Renal cortex interstitium (tissue), 15 donors: Measurements from ENCODE around the gene HTR1B. TPM values are rescaled to one million over a fixed set of nuclear protein-coding genes. Genes with fewer than 3 reads are reported as not detected.
A peak's percentile ranks its signal among the peaks of the same experiment; 100 is the strongest.

ENCODE experiments used
- DNase-seq, 11 donors: peaks; one replicate each; pipeline ENCODE4 v3.0.0-alpha.2; 2013; ENCODE audit warnings: low read depth in 9 of 11, low spot score in 4 of 11; ENCODE audit errors: extremely low read depth in 1 of 11
- long read RNA-seq, 16 experiments: transcript quantifications; one replicate each; lab custom pipeline, GENCODE V29; 2026
- polyA plus RNA-seq, 3 donors: library from polyadenylated mRNA; unstranded; fragments of 120-200 nt; gene quantifications; one replicate each; pipeline ENCODE4 v1.2.1, GENCODE V29; 2013; ENCODE audit not compliant: insufficient read length in 3 of 3

Gene HTR1B
- polyA plus RNA-seq, result under 1 TPM; 0.20 to 0.50 (median 0.27) TPM
- long read RNA-seq, donor 1, partial matches to known transcripts, result 0 of 1 reads
- long read RNA-seq, donor 1, other reads (novel, unspliced or antisense), result 0 of 1 reads
- long read RNA-seq, donor 2, result 0 reads
- long read RNA-seq, donor 3, result 0 reads
- long read RNA-seq, donor 4, partial matches to known transcripts, result 0 of 2 reads
- long read RNA-seq, donor 4, other reads (novel, unspliced or antisense), result 0 of 2 reads
- long read RNA-seq, donor 5, result 0 reads
- long read RNA-seq, donor 6, partial matches to known transcripts, result 0 of 2 reads
- long read RNA-seq, donor 6, other reads (novel, unspliced or antisense), result 0 of 2 reads
- long read RNA-seq, donor 7, result 0 reads
- long read RNA-seq, donor 8, result 0 reads
- long read RNA-seq, donor 9, partial matches to known transcripts, result 0 of 1 reads
- long read RNA-seq, donor 9, other reads (novel, unspliced or antisense), result 0 of 1 reads
- long read RNA-seq, donor 10, partial matches to known transcripts, result 0 of 1 reads
- long read RNA-seq, donor 10, other reads (novel, unspliced or antisense), result 0 of 1 reads
- long read RNA-seq, donor 11, partial matches to known transcripts, result 0 of 1 reads
- long read RNA-seq, donor 11, other reads (novel, unspliced or antisense), result 0 of 1 reads
- long read RNA-seq, donor 12, result 0 reads
- long read RNA-seq, donor 13, result 0 reads
- long read RNA-seq, donor 14, result 0 reads
- long read RNA-seq, donor 15, result 0 reads
- long read RNA-seq, donor 16, partial matches to known transcripts, result 0 of 1 reads
- long read RNA-seq, donor 16, other reads (novel, unspliced or antisense), result 0 of 1 reads

- peak in 1 of 11 donors; percentile 6 for DNase-seq
Observed at GRCh38 chr6:77463308-77463860, at the start of gene HTR1B. TSS of gene HTR1B (minus strand) at chr6:77463491. CDS start at chr6:77463403, 88 bp downstream.

DNA sequence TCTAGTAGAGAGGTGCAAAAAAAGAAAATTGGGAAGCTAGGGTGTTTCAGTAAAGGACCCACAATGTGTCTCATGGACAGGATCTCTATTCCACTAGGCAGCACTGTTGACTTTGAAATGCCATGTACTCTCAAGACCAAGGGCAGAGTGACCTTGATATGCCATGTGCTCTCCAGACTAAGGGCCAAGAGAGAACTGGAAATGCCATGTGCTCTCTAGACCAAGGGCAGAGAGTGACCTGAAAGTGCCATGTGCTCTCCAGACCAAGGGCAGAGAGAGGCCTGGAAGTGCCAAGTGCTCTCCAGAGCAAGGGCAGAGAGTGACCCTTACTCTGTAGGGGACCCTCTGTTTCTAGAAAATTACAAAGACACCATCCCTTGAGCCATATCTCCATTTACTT is 49.3 kb upstream of the HTR1B start:
- DNase-seq, result no peak

DNA sequence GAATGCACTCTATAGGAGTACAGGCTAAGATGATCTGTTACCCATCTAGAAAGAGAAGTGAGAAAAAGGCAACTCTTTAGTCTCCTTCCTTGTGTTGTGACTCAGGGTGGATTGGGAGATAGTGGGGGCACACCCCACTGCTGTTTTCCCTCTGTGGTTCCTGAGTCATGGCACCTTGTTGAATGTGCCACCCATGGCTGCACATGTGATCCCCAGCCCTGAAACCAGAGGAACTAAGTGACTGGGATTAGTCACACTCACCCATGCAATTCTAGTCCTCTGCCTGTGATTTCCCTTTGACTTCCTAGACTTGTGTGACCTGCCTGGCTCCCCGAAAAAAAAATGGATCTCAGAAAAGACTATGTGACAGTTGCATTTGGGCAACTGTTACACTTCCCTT is 48.6 kb upstream of the HTR1B start:
- no peak for DNase-seq

GRCh38 chr6:77502981-77503380 is 39.7 kb upstream of the HTR1B start:
- no peak for DNase-seq

DNA sequence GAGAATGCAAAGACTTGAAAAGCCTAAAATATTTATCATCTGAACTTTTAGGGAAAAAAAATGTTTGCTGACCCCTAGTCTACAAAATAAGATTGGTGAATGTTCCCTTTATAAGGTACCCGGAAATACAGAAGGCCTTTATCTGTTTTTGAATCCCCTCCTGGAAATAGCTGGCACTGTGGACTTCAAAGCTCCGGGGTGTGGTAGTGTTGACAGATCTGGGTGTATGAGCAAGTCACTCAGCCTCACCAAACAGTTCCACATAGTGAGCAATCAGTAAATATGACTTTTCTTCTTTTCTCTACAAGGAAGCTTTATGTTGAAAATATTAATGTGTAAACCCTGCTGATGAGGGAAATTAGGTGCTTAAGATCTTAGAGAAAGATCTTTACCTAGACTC is 29.2 kb upstream of the HTR1B start:
- DNase-seq, result no peak

DNA sequence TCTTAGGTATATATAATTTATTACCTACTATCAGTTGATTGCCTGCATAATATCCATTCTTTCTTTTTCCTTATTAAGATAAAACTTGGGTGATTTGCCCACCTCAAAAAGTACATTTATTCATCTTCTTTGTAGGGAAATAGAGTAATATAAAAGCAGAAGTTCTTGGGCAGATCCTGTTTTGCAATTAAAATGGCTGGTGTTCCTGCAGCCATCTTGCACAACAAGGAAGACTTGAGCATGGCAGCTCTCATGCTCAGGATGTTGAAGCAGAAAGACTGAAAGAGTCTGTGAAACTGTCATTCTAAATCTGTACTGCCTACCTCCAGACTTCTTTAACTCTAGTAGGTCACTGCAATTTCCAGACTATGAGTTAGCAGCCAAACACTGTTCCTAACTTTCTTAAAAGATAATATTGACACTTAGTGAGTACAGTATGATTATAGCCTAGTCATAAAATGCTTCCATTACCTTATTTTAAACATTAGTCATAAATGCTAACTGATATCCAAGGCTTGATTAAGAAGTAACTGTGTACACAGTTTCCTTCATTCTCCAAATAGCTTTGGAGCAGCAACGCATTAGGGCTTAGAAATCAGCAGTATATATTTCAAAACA is 24.6 kb upstream of the HTR1B start:
- DNase-seq, result no peak

DNA sequence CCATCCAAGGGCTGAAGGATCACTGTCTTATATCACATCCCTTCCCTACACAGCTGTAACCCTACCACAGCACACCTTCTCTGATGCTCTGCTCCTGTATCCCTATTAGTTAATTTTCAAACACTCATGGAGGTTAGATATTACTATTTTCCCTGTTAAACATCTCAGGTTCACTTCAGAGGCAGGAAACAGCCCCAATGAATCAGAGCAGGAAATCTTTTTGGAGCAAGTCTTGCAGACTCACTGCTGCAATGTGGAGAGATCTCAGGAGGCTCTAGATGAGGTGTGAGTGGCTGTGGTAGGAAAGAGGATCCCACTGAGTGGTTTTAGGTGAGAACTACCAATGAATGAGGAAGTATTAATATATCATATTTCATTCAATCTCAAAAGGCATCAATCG is 19.7 kb upstream of the HTR1B start:
- DNase-seq, result no peak

- DNase-seq, result no peak
Observed at GRCh38 chr6:77474973-77475372, 11.7 kb upstream of the HTR1B start.

DNA sequence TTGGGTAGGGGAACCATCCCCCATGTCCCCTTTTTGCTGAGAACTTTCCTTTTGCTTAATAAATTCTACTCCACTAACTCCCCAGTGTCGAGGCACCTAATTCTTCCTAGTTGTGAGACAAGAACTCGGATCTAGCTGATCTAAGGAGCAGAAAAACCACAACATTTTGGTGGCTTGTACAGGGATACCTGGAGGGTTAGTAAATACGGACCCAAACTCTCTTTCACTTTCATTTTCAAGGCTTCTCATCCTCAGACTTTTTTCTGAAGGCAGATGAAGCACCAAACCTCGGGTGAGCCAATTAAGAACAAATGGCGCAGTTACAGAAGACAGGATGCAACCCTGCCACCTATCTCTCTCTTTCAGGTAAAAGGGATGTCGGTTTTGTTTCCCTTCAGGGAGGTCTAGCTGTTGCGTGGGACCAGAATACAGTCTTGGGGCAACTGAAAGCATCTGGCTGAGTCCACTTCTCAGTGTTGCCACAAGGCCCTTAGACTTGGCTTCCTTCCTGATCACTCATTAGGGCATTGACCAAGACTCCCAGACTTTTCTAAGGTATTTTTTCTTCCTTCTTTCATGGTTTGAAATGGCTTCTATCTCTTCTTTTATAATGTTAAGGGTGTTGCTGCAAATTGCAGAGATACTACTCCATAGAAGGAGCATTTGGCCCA is 11.1 kb upstream of the HTR1B start:
- DNase-seq, result no peak

- DNase-seq, result no peak
Observed at GRCh38 chr6:77470983-77471382, 7.7 kb upstream of the HTR1B start.

- no peak for DNase-seq
Observed at GRCh38 chr6:77468939-77469338, 5.6 kb upstream of the HTR1B start.

DNA sequence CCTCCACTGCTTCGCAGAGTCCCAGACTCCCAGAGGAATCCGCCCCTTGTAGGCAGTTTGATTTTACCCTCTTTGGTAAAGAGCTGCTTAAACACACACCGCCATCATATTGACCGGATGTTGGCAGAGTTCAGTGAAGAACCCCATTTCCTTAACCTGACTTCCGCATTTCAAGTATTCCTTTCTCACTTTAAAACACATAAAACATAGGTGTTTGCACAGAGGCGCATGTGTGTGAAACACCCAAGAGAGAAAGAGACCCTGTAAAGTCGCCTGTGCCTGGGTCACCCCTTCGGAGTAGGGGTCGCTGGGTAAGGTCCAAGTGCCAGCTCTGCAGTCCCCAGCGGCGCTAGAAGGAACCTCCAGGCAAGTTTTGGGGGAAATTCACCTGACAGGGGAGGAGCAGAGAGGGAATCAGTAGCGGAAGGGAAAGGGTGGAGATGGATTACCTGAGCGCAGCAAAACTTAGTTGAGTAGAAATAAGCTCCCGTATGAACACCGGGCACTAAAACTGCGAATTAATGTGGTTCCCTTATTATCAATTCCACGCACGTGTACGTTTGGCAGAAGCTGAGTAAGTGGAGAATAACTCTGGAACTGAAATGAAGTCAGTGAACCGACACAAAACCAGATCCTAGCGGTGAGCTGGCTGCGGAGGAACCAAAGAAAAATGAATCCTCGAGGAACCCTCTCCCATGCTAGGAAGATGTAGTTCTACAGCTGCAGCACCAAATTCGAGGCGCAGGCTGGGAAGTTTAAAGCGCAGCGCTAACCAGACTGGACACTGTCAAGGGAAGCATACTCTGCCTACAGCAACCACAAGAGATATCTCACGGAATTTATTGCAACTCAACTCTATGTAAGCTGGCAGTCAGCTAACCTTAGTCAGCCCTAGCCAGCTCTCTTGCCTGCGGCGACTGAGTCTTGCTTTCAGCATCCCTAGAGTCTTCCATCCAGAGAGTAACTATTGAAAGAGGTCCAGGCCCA is 3.5 kb upstream of the HTR1B start:
- DNase-seq, result no peak

DNA sequence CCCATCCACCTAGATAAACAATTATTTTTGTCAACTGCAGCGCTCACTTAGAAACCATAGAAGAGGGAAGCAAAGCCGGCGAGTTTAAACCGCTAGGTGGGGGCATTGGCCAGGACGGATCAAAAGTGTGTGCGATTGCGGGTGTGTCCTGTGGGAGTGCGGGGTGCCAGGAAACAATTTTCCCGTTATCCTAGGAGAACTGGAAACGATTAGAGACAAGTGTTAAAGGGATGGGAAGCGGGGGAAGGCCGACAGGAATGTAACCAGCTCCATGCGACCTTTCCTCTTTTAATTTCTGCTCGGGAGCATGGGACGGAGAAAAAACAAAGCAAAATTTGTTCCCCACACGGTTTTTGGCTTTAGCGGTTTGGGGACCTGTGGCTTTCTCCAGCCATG is 2.8 kb upstream of the HTR1B start:
- peak in 4 of 11 donors; percentile 43 to 61 (median 49) for DNase-seq

DNA sequence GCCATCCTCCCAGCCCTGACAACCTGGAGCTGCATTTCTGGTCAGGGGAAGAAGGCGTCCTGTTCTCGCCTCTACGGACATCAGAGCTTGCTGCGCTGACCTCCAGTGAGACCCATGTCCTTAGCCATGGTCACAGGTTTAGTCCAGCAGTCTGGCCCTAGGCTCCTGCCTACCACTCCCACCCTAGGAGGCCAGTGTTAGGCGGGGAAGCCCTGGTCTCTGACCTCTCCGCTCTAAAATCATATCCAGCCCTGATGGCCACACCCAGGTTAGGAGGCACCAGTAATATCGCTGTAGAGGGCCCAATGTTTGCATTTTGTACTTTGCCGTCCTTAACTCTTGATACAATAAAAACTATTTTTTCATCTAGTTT is 1.2 kb upstream of the HTR1B start:
- DNase-seq, result no peak

DNA sequence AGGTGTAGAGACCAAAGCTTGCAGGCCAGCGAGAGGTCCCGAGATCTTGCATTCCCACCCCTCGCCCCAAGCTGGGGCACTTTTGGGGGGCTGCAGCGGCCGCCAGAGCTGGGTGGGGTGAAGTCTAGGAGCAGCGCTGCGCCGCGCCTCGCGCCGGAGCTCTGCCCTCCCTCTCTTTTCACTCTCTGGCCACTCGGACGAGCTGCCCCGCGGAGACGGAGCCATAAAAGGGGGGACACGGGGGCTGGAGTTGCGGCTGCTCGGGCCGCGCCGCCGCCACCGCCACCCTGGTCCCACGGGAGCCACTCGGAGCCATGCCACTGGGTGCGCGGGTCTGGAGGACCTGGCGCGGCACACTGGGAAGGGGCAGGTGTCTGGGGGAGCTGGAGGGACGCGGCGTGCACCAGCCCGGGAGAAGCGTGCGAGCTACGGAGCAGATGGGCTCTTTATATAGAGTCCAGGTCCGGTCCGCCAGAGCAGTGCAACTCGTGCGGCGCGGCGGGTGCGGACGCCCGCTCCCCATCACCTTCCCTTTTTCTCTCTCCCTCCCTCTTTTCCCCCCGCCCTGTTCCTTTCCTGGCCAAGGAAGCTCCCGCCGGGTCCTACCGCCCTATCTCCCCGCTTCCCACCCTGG is 687 bp upstream of the HTR1B start:
- DNase-seq, result no peak

DNA sequence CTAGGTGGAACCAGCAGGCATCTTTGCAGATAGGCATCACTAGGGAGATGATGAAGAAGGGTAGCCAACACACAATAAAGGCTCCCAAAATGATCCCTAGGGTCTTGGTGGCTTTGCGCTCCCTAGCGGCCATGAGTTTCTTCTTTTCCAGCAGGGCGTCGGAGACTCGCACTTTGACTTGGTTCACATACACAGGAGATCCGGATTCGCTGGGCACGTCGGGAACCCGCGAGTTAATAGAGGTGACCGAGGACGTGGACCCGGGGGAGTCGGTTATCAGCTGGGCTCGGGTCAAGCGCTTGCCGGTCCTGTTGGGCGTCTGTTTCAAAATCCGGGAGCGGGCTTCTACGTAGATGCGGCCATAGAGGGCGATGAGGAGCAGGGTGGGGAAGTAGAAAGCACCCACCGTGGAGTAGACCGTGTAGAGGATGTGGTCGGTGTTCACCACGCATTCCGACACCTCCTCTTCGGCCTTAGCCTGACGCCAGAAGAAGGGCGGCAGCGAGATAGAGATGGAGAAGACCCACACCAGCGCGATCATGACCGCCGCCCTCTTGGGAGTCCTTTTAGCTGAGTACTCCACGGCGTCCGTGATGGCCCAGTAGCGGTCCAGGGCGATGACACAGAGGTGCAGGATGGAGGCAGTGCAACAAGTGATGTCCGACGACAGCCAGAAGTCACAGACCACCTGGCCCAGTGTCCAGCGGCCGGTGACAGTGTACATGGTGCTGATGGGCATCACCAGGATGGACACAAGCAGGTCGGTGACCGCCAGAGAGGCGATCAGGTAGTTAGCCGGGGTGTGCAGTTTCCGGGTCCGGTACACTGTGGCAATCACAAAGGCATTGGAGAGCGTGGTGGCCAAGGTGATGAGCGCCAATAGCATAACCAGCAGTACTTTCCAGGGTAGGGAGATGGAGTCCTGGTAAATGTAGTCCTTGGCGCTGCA is 658 bp downstream of the HTR1B start:
- no peak for DNase-seq

DNA sequence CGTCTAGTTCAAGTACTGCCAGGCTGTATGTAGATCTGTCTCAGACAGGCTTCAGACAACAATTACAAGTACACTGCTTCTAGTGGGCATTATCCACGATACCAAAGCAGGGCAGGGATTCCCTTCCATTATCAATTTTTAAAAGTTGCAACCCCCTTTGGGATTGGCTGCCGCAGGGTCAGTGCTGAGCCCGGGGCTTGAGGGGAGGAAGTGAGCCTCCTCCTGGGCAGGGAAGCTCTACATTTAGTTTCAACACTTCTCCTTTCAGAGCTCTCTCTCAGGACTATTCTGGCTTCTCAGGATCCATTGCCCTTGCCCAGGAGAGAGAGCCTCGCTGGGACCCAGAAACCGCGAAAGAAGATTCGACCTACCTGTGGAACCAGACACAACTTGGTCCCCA is 1.5 kb downstream of the HTR1B start:
- DNase-seq, result no peak
